SK-N-SH treated with all-trans-retinoic acid at 6 μM for 48 hours (cell line): Measurements from ENCODE around the gene HARS2.
"Not testable (repeated sequence)": the region's sequence is repeated elsewhere in the genome, so short reads cannot be mapped to it uniquely, and the experiment has no call there.

Source experiments
- ARNTL ChIP-seq: fragments of 450-650 bp; formaldehyde crosslinking; IDR thresholded peaks from 2 replicates; pipeline ENCODE4 v1.5.0; 2020; ENCODE audit warnings: low read depth, mild to moderate bottlenecking, moderate library complexity, borderline replicate concordance
- BACH2 ChIP-seq: fragments of 250-450 bp; sonication (Bioruptor Pico); IDR thresholded peaks from 2 replicates; pipeline ENCODE4 v1.9.0; 2021; ENCODE audit warnings: mild to moderate bottlenecking, borderline replicate concordance
- CREB5 ChIP-seq: fragments of 250-450 bp; sonication (Bioruptor Pico); IDR thresholded peaks from 2 replicates; pipeline ENCODE4 v1.5.1; 2020; ENCODE audit warnings: low read depth, mild to moderate bottlenecking, moderate library complexity
- ESRRG ChIP-seq: fragments of 250-450 bp; sonication (Bioruptor Pico); IDR thresholded peaks from 2 replicates; pipeline ENCODE4 v1.6.1; 2021; ENCODE audit warnings: mild to moderate bottlenecking
- OSR1 ChIP-seq: fragments of 250-450 bp; sonication (Bioruptor Pico); IDR thresholded peaks from 2 replicates; pipeline ENCODE4 v1.8.0; 2022; ENCODE audit warnings: moderate library complexity, mild to moderate bottlenecking, inconsistent platforms
- PATZ1 ChIP-seq: fragments of 250-450 bp; sonication (Bioruptor Pico); IDR thresholded peaks from 2 replicates; pipeline ENCODE4 v1.8.0; 2020; ENCODE audit warnings: mild to moderate bottlenecking, moderate library complexity, borderline replicate concordance
- POU6F1 ChIP-seq: fragments of 250-450 bp; sonication (Bioruptor Pico); IDR thresholded peaks from 2 replicates; pipeline ENCODE4 v1.8.0; 2021; ENCODE audit warnings: low read depth, mild to moderate bottlenecking, moderate library complexity, borderline replicate concordance
- TOX ChIP-seq: fragments of 250-450 bp; sonication (Bioruptor Pico); IDR thresholded peaks from 2 replicates; pipeline ENCODE4 v1.8.0; 2021; ENCODE audit warnings: mild to moderate bottlenecking, moderate library complexity, borderline replicate concordance
- ZFP3 ChIP-seq: fragments of 250-450 bp; sonication (Bioruptor Pico); IDR thresholded peaks from 2 replicates; pipeline ENCODE4 v1.5.0; 2020; ENCODE audit warnings: mild to moderate bottlenecking, moderate library complexity

- not testable (repeated sequence) for TF ChIP-seq TOX, OSR1, CREB5, ARNTL, PATZ1, ESRRG, ZFP3, BACH2, POU6F1 (CRISPR knock-in tag)
These were observed 29.5 kb downstream of the HARS2 start for GRCh38 chr5:140720738-140721137.
